CD4-positive, alpha-beta T cell (primary cell): ENCODE results near the gene S100A13. TPM values are rescaled to one million over a fixed set of nuclear protein-coding genes. Genes with fewer than 3 reads are reported as not detected.
"Not testable (repeated sequence)": the region's sequence is repeated elsewhere in the genome, so short reads cannot be mapped to it uniquely, and the experiment has no call there.

Experiments used
- ATAC-seq: fragments of 200-7000 bp; cut with Tn5 transposase; one replicate; pipeline ENCODE4 v1.10.0; 2022; ENCODE audit warnings: mild to moderate bottlenecking; ENCODE audit not compliant: poor library complexity
- CTCF ChIA-PET: fragments of 350-600 bp; sonication (Branson Sonifier 250); formaldehyde crosslinking; loops from one replicate; lab custom pipeline; 2021; ENCODE audit warnings: antibody characterized with exemption, inconsistent platforms; lab: Charles Lee
- POLR2A ChIA-PET: fragments of 350-600 bp; sonication (Branson Sonifier 250); formaldehyde crosslinking; loops from one replicate; lab custom pipeline; 2021; ENCODE audit warnings: antibody characterized with exemption, inconsistent platforms; lab: Charles Lee
- DNase-seq, 14 experiments: peaks; one replicate each; pipeline ENCODE4 v3.0.0-alpha.2; 2013 to 2020; ENCODE audit warnings: mixed read lengths in 2 of 14
- H3K27ac ChIP-seq, 2 donors: one replicate each; pipeline versions ENCODE4 v1.5.1 to v1.7.0; 2013; ENCODE audit warnings: low read length in 2 of 2, low read depth in 1 of 2, mild to moderate bottlenecking in 1 of 2
- H3K27me3 ChIP-seq, 2 experiments: 1 replicate in 1 of 2; 2 replicates in 1 of 2; pipeline versions ENCODE4 v1.6.1 to v1.7.0; 2013; ENCODE audit warnings: low read length in 2 of 2, control low read depth in 1 of 2, mild to moderate bottlenecking in 1 of 2, moderate library complexity in 1 of 2; ENCODE audit not compliant: insufficient read depth in 2 of 2, control insufficient read depth in 1 of 2
- H3K36me3 ChIP-seq: one replicate; pipeline ENCODE4 v1.6.1; 2013; ENCODE audit warnings: low read length, control low read depth; ENCODE audit not compliant: insufficient read depth
- H3K4me1 ChIP-seq: one replicate; pipeline ENCODE4 v1.6.1; 2013; ENCODE audit warnings: low read length, control low read depth; ENCODE audit not compliant: insufficient read depth
- H3K4me3 ChIP-seq: one replicate; pipeline ENCODE4 v1.5.1; 2013; ENCODE audit warnings: mild to moderate bottlenecking, low read length, moderate library complexity
- H3K9me3 ChIP-seq, 2 experiments: 1 replicate in 1 of 2; 2 replicates in 1 of 2; pipeline versions ENCODE4 v1.6.1 to v1.7.0; 2013; ENCODE audit warnings: low read length in 2 of 2, mild to moderate bottlenecking in 2 of 2, control low read depth in 1 of 2, moderate library complexity in 1 of 2; ENCODE audit not compliant: control insufficient read depth in 1 of 2, insufficient read depth in 1 of 2
- H3K27ac Mint-ChIP-seq: one replicate; pipeline ENCODE4 v1.8.0; 2020; ENCODE audit warnings: mixed read lengths
- H3K27me3 Mint-ChIP-seq: one replicate; pipeline ENCODE4 v1.8.0; 2021; ENCODE audit warnings: mixed read lengths
- H3K36me3 Mint-ChIP-seq: one replicate; pipeline ENCODE4 v1.8.0; 2021; ENCODE audit warnings: low read depth, mixed read lengths
- H3K4me1 Mint-ChIP-seq: one replicate; pipeline ENCODE4 v1.8.0; 2021; ENCODE audit warnings: low read depth, mixed read lengths
- H3K4me3 Mint-ChIP-seq: one replicate; pipeline ENCODE4 v1.8.0; 2020; ENCODE audit warnings: mild to moderate bottlenecking, mixed read lengths
- H3K9me3 Mint-ChIP-seq: one replicate; pipeline ENCODE4 v1.8.0; 2020; ENCODE audit warnings: mixed read lengths
- intact Hi-C, 2 experiments: fragments of 100-400 bp; cut with DNase I in 1 of 2; cut with micrococcal nuclease in 1 of 2; formaldehyde crosslinking; loops; one replicate each; pipeline versions ENCODE4 v1.15.1 to v1.9.0; 2023 to 2025; cut with DNase I, micrococcal nuclease
- total RNA-seq, 174 experiments: library from RNA in 2 of 174; stranded (reverse) in 2 of 174; gene quantifications; one replicate each; pipeline ENCODE4 v1.2.3 and lab custom pipeline; 2021 to 2026
- TF ChIP-seq, protein P1 (sequence below): fragments of 200-600 bp; IDR thresholded peaks from one replicate; pipeline ENCODE4 v1.8.0; 2022; ENCODE audit warnings: antibody characterized with exemption, mild to moderate bottlenecking

The S100A13 gene
- total RNA-seq, 2 experiments from 2014 or later = 2.1 to 2.8 TPM

DNA sequence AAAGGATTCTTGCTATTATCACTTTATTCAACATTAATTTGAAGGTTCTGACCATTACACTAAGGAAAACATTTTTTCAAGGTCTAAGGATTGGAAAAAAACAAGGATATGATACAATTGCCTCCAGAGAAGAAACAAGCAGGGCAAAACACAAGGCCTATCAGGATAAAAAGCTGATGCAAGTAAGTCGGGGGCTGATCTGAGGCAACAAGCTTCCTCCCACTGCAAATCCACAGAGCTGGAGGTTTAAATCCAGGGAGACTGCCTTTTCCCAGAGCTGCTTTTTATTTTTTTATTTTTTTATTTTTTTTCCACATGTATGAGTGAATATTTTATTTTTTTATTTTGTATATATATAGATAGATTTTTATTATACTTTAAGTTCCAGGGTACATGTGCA lies 42.3 kb downstream of the S100A13 start:
- ChIA-PET POLR2A (no interaction called here), CTCF (no interaction called here)
- Histone ChIP-seq H3K27ac (no peak overlapping the region), H3K9me3 (no peaks in the 10 kb centered on the region), H3K27me3 (no peaks in the 10 kb centered on the region), H3K4me1 (no peaks in the 10 kb centered on the region), H3K36me3 (no peaks in the 10 kb centered on the region), H3K4me3 (no peak overlapping the region)
- ATAC-seq (no peak), DNase-seq (no peak)
- no peaks in the 10 kb centered on the region for H3K9me3 Mint-ChIP-seq
- H3K4me3 Mint-ChIP-seq = no peak overlapping the region
- intact Hi-C loops = no loop called here
- H3K36me3 Mint-ChIP-seq = no peaks in the 10 kb centered on the region
- TF ChIP-seq, protein P1, sequence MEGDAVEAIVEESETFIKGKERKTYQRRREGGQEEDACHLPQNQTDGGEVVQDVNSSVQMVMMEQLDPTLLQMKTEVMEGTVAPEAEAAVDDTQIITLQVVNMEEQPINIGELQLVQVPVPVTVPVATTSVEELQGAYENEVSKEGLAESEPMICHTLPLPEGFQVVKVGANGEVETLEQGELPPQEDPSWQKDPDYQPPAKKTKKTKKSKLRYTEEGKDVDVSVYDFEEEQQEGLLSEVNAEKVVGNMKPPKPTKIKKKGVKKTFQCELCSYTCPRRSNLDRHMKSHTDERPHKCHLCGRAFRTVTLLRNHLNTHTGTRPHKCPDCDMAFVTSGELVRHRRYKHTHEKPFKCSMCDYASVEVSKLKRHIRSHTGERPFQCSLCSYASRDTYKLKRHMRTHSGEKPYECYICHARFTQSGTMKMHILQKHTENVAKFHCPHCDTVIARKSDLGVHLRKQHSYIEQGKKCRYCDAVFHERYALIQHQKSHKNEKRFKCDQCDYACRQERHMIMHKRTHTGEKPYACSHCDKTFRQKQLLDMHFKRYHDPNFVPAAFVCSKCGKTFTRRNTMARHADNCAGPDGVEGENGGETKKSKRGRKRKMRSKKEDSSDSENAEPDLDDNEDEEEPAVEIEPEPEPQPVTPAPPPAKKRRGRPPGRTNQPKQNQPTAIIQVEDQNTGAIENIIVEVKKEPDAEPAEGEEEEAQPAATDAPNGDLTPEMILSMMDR = no peak
- H3K4me1 Mint-ChIP-seq = no peaks in the 10 kb centered on the region
- no peaks in the 10 kb centered on the region for H3K27me3 Mint-ChIP-seq
- H3K27ac Mint-ChIP-seq = no peak overlapping the region

DNA sequence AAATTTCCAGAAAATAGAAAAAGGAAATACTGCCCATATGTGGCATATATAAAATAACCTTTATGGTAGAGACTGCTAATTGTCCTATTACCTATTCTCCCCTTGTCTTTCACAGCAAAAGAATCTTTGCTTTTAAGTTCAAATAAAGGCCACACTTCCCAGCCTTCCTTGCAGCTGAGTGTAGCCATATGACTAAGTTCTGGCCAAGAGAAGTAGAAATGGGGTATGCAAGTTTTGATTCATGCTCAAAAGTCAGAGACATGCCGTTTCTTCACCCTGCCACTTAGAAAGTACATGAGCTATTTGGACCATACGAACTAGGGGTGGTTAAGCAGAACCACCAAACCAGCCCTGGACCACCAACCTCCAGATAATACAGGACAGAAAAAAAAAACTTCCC lies 43.3 kb downstream of the S100A13 start:
- CTCF ChIA-PET = no interaction called here

DNA sequence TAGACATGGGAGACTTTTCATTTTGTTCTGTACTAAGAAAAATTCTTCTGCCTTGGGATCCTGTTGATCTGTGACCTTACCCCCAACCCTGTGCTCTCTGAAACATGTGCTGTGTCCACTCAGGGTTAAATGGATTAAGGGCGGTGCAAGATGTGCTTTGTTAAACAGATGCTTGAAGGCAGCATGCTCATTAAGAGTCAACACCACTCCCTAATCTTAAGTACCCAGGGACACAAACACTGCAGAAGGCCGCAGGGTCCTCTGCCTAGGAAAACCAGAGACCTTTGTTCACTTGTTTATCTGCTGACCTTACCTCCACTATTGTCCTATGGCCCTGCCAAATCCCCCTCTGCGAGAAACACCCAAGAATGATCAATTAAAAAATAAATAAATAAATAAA lies 43.8 kb downstream of the S100A13 start:
- H3K4me3 ChIP-seq, ATAC-seq, H3K4me1 Mint-ChIP-seq, H3K4me3 Mint-ChIP-seq, H3K27me3 Mint-ChIP-seq, H3K27me3 ChIP-seq, intact Hi-C loops, DNase-seq, H3K9me3 Mint-ChIP-seq, H3K9me3 ChIP-seq, POLR2A ChIA-PET, CTCF ChIA-PET, H3K4me1 ChIP-seq, H3K36me3 ChIP-seq, H3K27ac ChIP-seq, H3K27ac Mint-ChIP-seq, H3K36me3 Mint-ChIP-seq: not testable (repeated sequence)

More for the DNA sequence above, 43.3 kb downstream of the S100A13 start:
- H3K4me1 Mint-ChIP-seq = no peaks in the 10 kb centered on the region
- H3K9me3 Mint-ChIP-seq = no peaks in the 10 kb centered on the region
- POLR2A ChIA-PET = no interaction called here
- no peak for ATAC-seq
- no peaks in the 10 kb centered on the region for H3K27me3 ChIP-seq
- intact Hi-C loops = no loop called here
- DNase-seq = no peak
- H3K36me3 ChIP-seq = no peaks in the 10 kb centered on the region
- H3K36me3 Mint-ChIP-seq = no peaks in the 10 kb centered on the region
- H3K27ac ChIP-seq = no peak overlapping the region
- H3K4me3 Mint-ChIP-seq = no peak overlapping the region
- H3K4me3 ChIP-seq = no peak overlapping the region
- no peaks in the 10 kb centered on the region for H3K4me1 ChIP-seq
- peaks cover 4% of the 10 kb centered on the region for H3K27me3 Mint-ChIP-seq
- TF ChIP-seq, protein P1 = no peak
- no peaks in the 10 kb centered on the region for H3K9me3 ChIP-seq
- no peak overlapping the region for H3K27ac Mint-ChIP-seq

DNA sequence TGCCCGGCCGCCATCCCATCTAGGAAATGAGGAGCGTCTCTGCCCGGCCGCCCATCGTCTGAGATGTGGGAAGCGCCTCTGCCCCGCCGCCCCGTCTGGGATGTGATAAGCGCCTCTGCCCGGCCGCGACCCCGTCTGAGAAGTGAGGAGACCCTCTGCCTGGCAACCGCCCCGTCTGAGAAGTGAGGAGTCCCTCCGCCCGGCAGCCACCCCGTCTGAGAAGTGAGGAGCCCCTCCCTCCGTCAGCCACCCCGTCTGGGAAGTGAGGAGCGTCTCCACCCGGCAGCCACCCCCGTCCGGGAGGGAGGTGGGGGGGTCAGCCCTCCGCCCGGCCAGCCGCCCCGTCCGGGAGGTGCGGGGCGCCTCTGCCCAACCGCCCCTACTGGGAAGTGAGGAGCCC lies 44.5 kb downstream of the S100A13 start:
- H3K27ac ChIP-seq, H3K27me3 ChIP-seq, POLR2A ChIA-PET, ATAC-seq, CTCF ChIA-PET, intact Hi-C loops, H3K4me3 Mint-ChIP-seq, H3K9me3 Mint-ChIP-seq, H3K27ac Mint-ChIP-seq, H3K4me1 ChIP-seq, H3K4me3 ChIP-seq, H3K36me3 ChIP-seq, H3K9me3 ChIP-seq, DNase-seq, H3K36me3 Mint-ChIP-seq, H3K4me1 Mint-ChIP-seq: not testable (repeated sequence)
- H3K27me3 Mint-ChIP-seq = peaks cover 15% of the 10 kb centered on the region
